ENCODE data around the gene MFAP4. TPM values are rescaled to one million over a fixed set of nuclear protein-coding genes. Genes with fewer than 3 reads are reported as not detected.
A peak's percentile ranks its signal among the peaks of the same experiment; 100 is the strongest.

The MFAP4 gene
- total RNA-seq, 1 experiment from 2014 or later, result not detected

- TF ChIP-seq EZH2 (IDR thresholded peaks at IDR 0.05; ENCODE audit: low read length, unreplicated experiment) (no peak), EZH2phosphoT487 (IDR thresholded peaks at IDR 0.05; ENCODE audit: borderline replicate concordance, low read length) (no peak), CTCF (conservative IDR thresholded peaks at IDR 0.05; ENCODE audit: low read depth, low read length) (no peak)
- ATAC-seq, result no peak
- Histone ChIP-seq H3K4me2 (ENCODE audit: low read length) (no peak overlapping the region), H3K9me2 (replicated peaks; ENCODE audit: low read length) (no peaks in the 10 kb centered on the region), H3K9me3 (ENCODE audit: low read length) (no peaks in the 10 kb centered on the region), H4K20me1 (ENCODE audit: low read length) (no peaks in the 10 kb centered on the region), H3F3A (ENCODE audit: low read length, unreplicated experiment) (no peaks in the 10 kb centered on the region), H3K4me3 (ENCODE audit: low read length) (no peak overlapping the region), H3K79me2 (ENCODE audit: low read length) (peaks cover 37% of the 10 kb centered on the region), H3K4me1 (ENCODE audit: insufficient read depth, low read length) (peaks cover 15% of the 10 kb centered on the region), H3K27ac (ENCODE audit: low read length) (no peak overlapping the region), H3K27me3 (ENCODE audit: low read length) (no peaks in the 10 kb centered on the region), H2AFZ (ENCODE audit: low read length) (no peak overlapping the region), H3K36me3 (ENCODE audit: low read depth, low read length) (peaks cover 30% of the 10 kb centered on the region), H3K9ac (ENCODE audit: low read length) (no peak overlapping the region)
- DNase-seq, result no peak
- ChIA-PET CTCF (no interaction called here), POLR2A (ENCODE audit: unreplicated experiment) (no interaction called here)
- BruUV-seq (replicated peaks), result no TSS peak
- intact Hi-C loops (cut with micrococcal nuclease), result no loop called here
Observed at GRCh38 chr17:19380481-19381301, 6.3 kb downstream of the MFAP4 start.

GRCh38 chr17:19379361-19380065 lies 7.5 kb downstream of the MFAP4 start:
- ChIA-PET POLR2A (ENCODE audit: unreplicated experiment) (no interaction called here), CTCF (no interaction called here)
- H4K20me1 ChIP-seq (ENCODE audit: low read length), result no peaks in the 10 kb centered on the region
- H3K27ac ChIP-seq (ENCODE audit: low read length), result no peak overlapping the region
- H3K9me2 ChIP-seq (replicated peaks; ENCODE audit: low read length), result no peaks in the 10 kb centered on the region
- peak overlapping the region; percentile 97 for H3K4me2 ChIP-seq (ENCODE audit: low read length)
- H3K4me1 ChIP-seq (ENCODE audit: insufficient read depth, low read length), result peaks cover 15% of the 10 kb centered on the region
- peak overlapping the region; percentile 78 for H3K4me3 ChIP-seq (ENCODE audit: low read length)
- peak overlapping the region; percentile 90 for H3K9ac ChIP-seq (ENCODE audit: low read length)
- H2AFZ ChIP-seq (ENCODE audit: low read length), result no peak overlapping the region
- H3K9me3 ChIP-seq (ENCODE audit: low read length), result no peaks in the 10 kb centered on the region
- no peak for ATAC-seq
- intact Hi-C loops (cut with micrococcal nuclease), result loop anchor here (2.0 to 5.0 kb wide), 2 partner anchors 67 to 128 kb away; no protein-coding TSS in a partner anchor
- no peaks in the 10 kb centered on the region for H3K27me3 ChIP-seq (ENCODE audit: low read length)
- no peaks in the 10 kb centered on the region for H3F3A ChIP-seq (ENCODE audit: low read length, unreplicated experiment)
- no peak for DNase-seq
- TSS peak; percentile 25 for BruUV-seq (replicated peaks)
- H3K79me2 ChIP-seq (ENCODE audit: low read length), result peaks cover 38% of the 10 kb centered on the region
- peaks cover 30% of the 10 kb centered on the region for H3K36me3 ChIP-seq (ENCODE audit: low read depth, low read length)
- no peak for TF ChIP-seq EZH2 (IDR thresholded peaks at IDR 0.05; ENCODE audit: low read length, unreplicated experiment)
- TF ChIP-seq CTCF (conservative IDR thresholded peaks at IDR 0.05; ENCODE audit: low read depth, low read length), result no peak
- no peak for TF ChIP-seq EZH2phosphoT487 (IDR thresholded peaks at IDR 0.05; ENCODE audit: borderline replicate concordance, low read length)
